Measurements from ENCODE around the gene KCNN4.
"Not testable (repeated sequence)": the region's sequence is repeated elsewhere in the genome, so short reads cannot be mapped to it uniquely, and the experiment has no call there.

The KCNN4 gene

GRCh38 chr19:43806848-43807247 lies 26.1 kb upstream of the KCNN4 start:
- TF ChIP-seq CTCF (conservative IDR thresholded peaks at IDR 0.05; ENCODE audit: low read depth), result no peak
- POLR2A ChIA-PET (ENCODE audit: low non-redundant PET), result no interaction called here
- DNase-seq (ENCODE audit: low spot score), result no peak
- CTCF ChIA-PET, result interaction anchor here (0.6 to 0.7 kb wide), 3 partner anchors 14 to 385 kb away, joined by 3 read pairs; no protein-coding TSS in a partner anchor
- H3K27ac ChIP-seq, result no peak overlapping the region

- POLR2A ChIA-PET (ENCODE audit: low non-redundant PET); H3K27ac ChIP-seq; CTCF ChIA-PET; DNase-seq (ENCODE audit: low spot score): not testable (repeated sequence)
Observed at GRCh38 chr19:43806401-43806800, 25.6 kb upstream of the KCNN4 start.

- H3K27ac ChIP-seq, result no peak overlapping the region
- no peak for DNase-seq (ENCODE audit: low spot score)
- POLR2A ChIA-PET (ENCODE audit: low non-redundant PET), result no interaction called here
- CTCF ChIA-PET, result no interaction called here
- TF ChIP-seq CTCF (conservative IDR thresholded peaks at IDR 0.05; ENCODE audit: low read depth), result no peak
Observed at GRCh38 chr19:43804432-43804831, 23.7 kb upstream of the KCNN4 start.

GRCh38 chr19:43802216-43802951 lies 21.6 kb upstream of the KCNN4 start, which contains the start of gene LYPD5:
LYPD5 (minus strand) TSS chr19:43802447; CDS start chr19:43802380, 67 bp downstream.
- ChIA-PET POLR2A (ENCODE audit: low non-redundant PET) (no interaction called here), CTCF (no interaction called here)
- TF ChIP-seq CTCF (conservative IDR thresholded peaks at IDR 0.05; ENCODE audit: low read depth), result no peak
- H3K27ac ChIP-seq, result peak within 1 kb of the TSS; percentile 27; the same call in 1 of the 2 replicates
- no peak for DNase-seq (ENCODE audit: low spot score)

GRCh38 chr19:43799502-43800142 lies 18.8 kb upstream of the KCNN4 start:
- ChIA-PET POLR2A (ENCODE audit: low non-redundant PET) (interaction anchor here (0.6 kb wide), 2 partner anchors 44 to 239 kb away, joined by 3 to 4 read pairs; partner anchors contain the start of gene SMG9), CTCF (interaction anchor here (0.5 to 1.0 kb wide), 4 partner anchors 10 to 205 kb away, joined by 3 to 6 read pairs (median 4); no protein-coding TSS in a partner anchor)
- DNase-seq (ENCODE audit: low spot score), result no peak
- no peak for TF ChIP-seq CTCF (conservative IDR thresholded peaks at IDR 0.05; ENCODE audit: low read depth)
- H3K27ac ChIP-seq, result peak overlapping the region; percentile 88

- no peak for TF ChIP-seq CTCF (conservative IDR thresholded peaks at IDR 0.05; ENCODE audit: low read depth)
- peak; percentile 83 for DNase-seq (ENCODE audit: low spot score)
- peak overlapping the region; percentile 88 for H3K27ac ChIP-seq
- POLR2A ChIA-PET (ENCODE audit: low non-redundant PET), result no interaction called here
- CTCF ChIA-PET, result interaction anchor here (0.6 to 0.7 kb wide), 2 partner anchors 34 to 54 kb away, joined by 4 to 5 read pairs; no protein-coding TSS in a partner anchor
Observed at GRCh38 chr19:43798546-43799409, 18.0 kb upstream of the KCNN4 start.

Data from RWPE1 (cell line).